Neural cell (in vitro differentiated cells): Measurements from ENCODE around the gene CPXM2. TPM values are rescaled to one million over a fixed set of nuclear protein-coding genes. Genes with fewer than 3 reads are reported as not detected.

Experiments
- H2AFZ ChIP-seq: fragments of 200-600, 300-800 bp; sonication (generic), shearing (Covaris generic); 2 replicates; pipeline ENCODE4 v1.6.0; 2014; ENCODE audit warnings: low read depth, mild to moderate bottlenecking, antibody characterized with exemption, low read length, moderate library complexity
- H3F3A ChIP-seq: fragments of 200-600 bp; shearing (Covaris generic); 2 replicates; pipeline ENCODE4 v1.6.1; 2016; ENCODE audit warnings: mild to moderate bottlenecking, moderate library complexity, mixed read lengths, antibody characterized with exemption, low read length; ENCODE audit not compliant: insufficient read depth, poor library complexity, severe bottlenecking
- H3K27ac ChIP-seq: fragments of 200-600, 300-800 bp; sonication (generic), shearing (Covaris generic); 2 replicates; pipeline ENCODE4 v1.5.1; 2014; ENCODE audit warnings: mild to moderate bottlenecking, low read length, moderate library complexity
- H3K27me3 ChIP-seq: fragments of 300-800, 200-600 bp; sonication (generic), shearing (Covaris generic); 2 replicates; pipeline ENCODE4 v1.6.0; 2014; ENCODE audit warnings: mild to moderate bottlenecking, low read depth, low read length, moderate library complexity; ENCODE audit not compliant: insufficient read depth
- H3K36me3 ChIP-seq: fragments of 300-800, 200-600 bp; sonication (generic), shearing (Covaris generic); 2 replicates; pipeline ENCODE4 v1.5.1; 2014; ENCODE audit warnings: mild to moderate bottlenecking, antibody characterized with exemption, low read length, moderate library complexity; ENCODE audit not compliant: insufficient read depth
- H3K4me2 ChIP-seq: fragments of 300-800, 200-600 bp; sonication (generic), shearing (Covaris generic); 2 replicates; pipeline ENCODE4 v1.6.0; 2014; ENCODE audit warnings: mild to moderate bottlenecking, low read length
- H3K4me3 ChIP-seq: fragments of 300-800, 200-600 bp; sonication (generic), shearing (Covaris generic); 2 replicates; pipeline ENCODE4 v1.5.1; 2014; ENCODE audit warnings: mild to moderate bottlenecking, low read length, moderate library complexity
- H3K79me2 ChIP-seq: fragments of 200-600 bp; shearing (Covaris generic); replicated peaks from 2 replicates; pipeline ENCODE4 v1.6.0; 2014; ENCODE audit warnings: mild to moderate bottlenecking, low read length, moderate library complexity; ENCODE audit not compliant: insufficient read depth
- H3K9ac ChIP-seq: fragments of 300-800, 200-600 bp; sonication (generic), shearing (Covaris generic); 2 replicates; pipeline ENCODE4 v1.6.1; 2016; ENCODE audit warnings: mild to moderate bottlenecking, low read length, mixed read lengths
- H3K9me2 ChIP-seq: fragments of 200-600 bp; shearing (Covaris generic); 2 replicates; pipeline ENCODE4 v1.6.1; 2016; ENCODE audit warnings: mild to moderate bottlenecking, low read length, mixed read lengths; ENCODE audit not compliant: insufficient read depth
- H3K9me3 ChIP-seq: fragments of 200-600, 300-800 bp; sonication (generic), shearing (Covaris generic); 2 replicates; pipeline ENCODE4 v1.6.1; 2016; ENCODE audit warnings: mild to moderate bottlenecking, mixed run types, low read length, moderate library complexity, mixed read lengths
- H4K20me1 ChIP-seq: fragments of 200-600 bp; shearing (Covaris generic); 2 replicates; pipeline ENCODE4 v1.6.1; 2016; ENCODE audit warnings: mild to moderate bottlenecking, mixed run types; ENCODE audit not compliant: insufficient read depth
- CTCF ChIP-seq: fragments of 450-650 bp; IDR thresholded peaks from 2 replicates; pipeline ENCODE4 v1.5.1; 2014; ENCODE audit warnings: antibody characterized with exemption, mild to moderate bottlenecking, moderate library complexity; ENCODE audit not compliant: poor library complexity, severe bottlenecking
- EP300 ChIP-seq: fragments of 450-650 bp; conservative IDR thresholded peaks from 2 replicates; pipeline ENCODE4 v1.6.1; 2014; ENCODE audit warnings: antibody characterized with exemption, mild to moderate bottlenecking, moderate library complexity; ENCODE audit not compliant: poor library complexity, severe bottlenecking
- EZH2 ChIP-seq: fragments of 200-600, 300-800 bp; shearing (Covaris generic), sonication (generic); IDR thresholded peaks from 2 replicates; pipeline ENCODE4 v1.6.1; 2014; ENCODE audit warnings: antibody characterized with exemption, low read length, borderline replicate concordance, mild to moderate bottlenecking; ENCODE audit not compliant: insufficient read depth, poor library complexity, severe bottlenecking
- MXI1 ChIP-seq: fragments of 450-650 bp; conservative IDR thresholded peaks from 2 replicates; pipeline ENCODE4 v1.6.1; 2014; ENCODE audit warnings: antibody characterized with exemption, mild to moderate bottlenecking; ENCODE audit not compliant: poor library complexity, severe bottlenecking
- POLR2AphosphoS5 ChIP-seq: IDR thresholded peaks from 2 replicates; pipeline ENCODE4 v1.6.1; 2012
- RAD21 ChIP-seq: fragments of 450-650 bp; conservative IDR thresholded peaks from 2 replicates; pipeline ENCODE4 v1.6.1; 2014; ENCODE audit warnings: antibody characterized with exemption, mild to moderate bottlenecking, moderate library complexity
- REST ChIP-seq: IDR thresholded peaks from 2 replicates; pipeline ENCODE4 v1.6.1; 2012; ENCODE audit warnings: borderline replicate concordance
- SMC3 ChIP-seq: fragments of 450-650 bp; conservative IDR thresholded peaks from 2 replicates; pipeline ENCODE4 v1.6.1; 2014; ENCODE audit warnings: antibody characterized with exemption, mild to moderate bottlenecking, moderate library complexity; ENCODE audit not compliant: poor library complexity
- TAF1 ChIP-seq: IDR thresholded peaks from 2 replicates; pipeline ENCODE4 v1.6.1; 2012; ENCODE audit warnings: low read depth
- polyA plus RNA-seq: library from polyadenylated mRNA; depleted of rRNA; stranded (reverse); fragments of >200 nt; gene quantifications from 2 replicates; pipeline ENCODE4 v1.2.3, GENCODE V29; 2014

Gene CPXM2
- polyA plus RNA-seq, 1 donor from 2014 or later, result not detected

GRCh38 chr10:123882177-123882576 is 9.4 kb downstream of the CPXM2 start:
- H3K27ac ChIP-seq, result no peak overlapping the region
- no peak for TF ChIP-seq EP300
- TF ChIP-seq EZH2, result no peak
- TF ChIP-seq REST, result no peak
- no peak for TF ChIP-seq MXI1
- TF ChIP-seq POLR2AphosphoS5, result no peak
- no peak for TF ChIP-seq CTCF
- TF ChIP-seq TAF1, result no peak
- TF ChIP-seq RAD21, result no peak
- no peak for TF ChIP-seq SMC3
- no peaks in the 10 kb centered on the region for H3K79me2 ChIP-seq
- H3K9ac ChIP-seq, result no peak overlapping the region
- H3K4me3 ChIP-seq, result no peak overlapping the region
- no peaks in the 10 kb centered on the region for H3F3A ChIP-seq
- no peaks in the 10 kb centered on the region for H4K20me1 ChIP-seq
- H3K27me3 ChIP-seq, result no peaks in the 10 kb centered on the region
- H2AFZ ChIP-seq, result no peak overlapping the region
- no peaks in the 10 kb centered on the region for H3K9me2 ChIP-seq
- no peaks in the 10 kb centered on the region for H3K36me3 ChIP-seq
- no peak overlapping the region for H3K4me2 ChIP-seq
- H3K9me3 ChIP-seq, result no peaks in the 10 kb centered on the region

- Histone ChIP-seq H3K4me2 (no peak overlapping the region), H3K79me2 (no peaks in the 10 kb centered on the region)
Observed at GRCh38 chr10:123879606-123880257, 11.9 kb downstream of the CPXM2 start.

More at GRCh38 chr10:123879606-123880257, 11.9 kb downstream of the CPXM2 start:
- no peaks in the 10 kb centered on the region for H3K9me3 ChIP-seq
- no peak overlapping the region for H3K27ac ChIP-seq
- H3F3A ChIP-seq, result no peaks in the 10 kb centered on the region
- no peak for TF ChIP-seq SMC3
- no peak for TF ChIP-seq MXI1
- TF ChIP-seq RAD21, result no peak
- no peak for TF ChIP-seq EZH2
- no peak for TF ChIP-seq TAF1
- no peak for TF ChIP-seq EP300
- no peak for TF ChIP-seq REST
- no peak for TF ChIP-seq CTCF
- no peak overlapping the region for H2AFZ ChIP-seq
- no peaks in the 10 kb centered on the region for H3K36me3 ChIP-seq
- H3K9ac ChIP-seq, result no peak overlapping the region
- no peaks in the 10 kb centered on the region for H4K20me1 ChIP-seq
- H3K9me2 ChIP-seq, result no peaks in the 10 kb centered on the region
- H3K27me3 ChIP-seq, result no peaks in the 10 kb centered on the region
- H3K4me3 ChIP-seq, result no peak overlapping the region
